ENCODE results near the gene RCCD1.

RCCD1 gene

DNA sequence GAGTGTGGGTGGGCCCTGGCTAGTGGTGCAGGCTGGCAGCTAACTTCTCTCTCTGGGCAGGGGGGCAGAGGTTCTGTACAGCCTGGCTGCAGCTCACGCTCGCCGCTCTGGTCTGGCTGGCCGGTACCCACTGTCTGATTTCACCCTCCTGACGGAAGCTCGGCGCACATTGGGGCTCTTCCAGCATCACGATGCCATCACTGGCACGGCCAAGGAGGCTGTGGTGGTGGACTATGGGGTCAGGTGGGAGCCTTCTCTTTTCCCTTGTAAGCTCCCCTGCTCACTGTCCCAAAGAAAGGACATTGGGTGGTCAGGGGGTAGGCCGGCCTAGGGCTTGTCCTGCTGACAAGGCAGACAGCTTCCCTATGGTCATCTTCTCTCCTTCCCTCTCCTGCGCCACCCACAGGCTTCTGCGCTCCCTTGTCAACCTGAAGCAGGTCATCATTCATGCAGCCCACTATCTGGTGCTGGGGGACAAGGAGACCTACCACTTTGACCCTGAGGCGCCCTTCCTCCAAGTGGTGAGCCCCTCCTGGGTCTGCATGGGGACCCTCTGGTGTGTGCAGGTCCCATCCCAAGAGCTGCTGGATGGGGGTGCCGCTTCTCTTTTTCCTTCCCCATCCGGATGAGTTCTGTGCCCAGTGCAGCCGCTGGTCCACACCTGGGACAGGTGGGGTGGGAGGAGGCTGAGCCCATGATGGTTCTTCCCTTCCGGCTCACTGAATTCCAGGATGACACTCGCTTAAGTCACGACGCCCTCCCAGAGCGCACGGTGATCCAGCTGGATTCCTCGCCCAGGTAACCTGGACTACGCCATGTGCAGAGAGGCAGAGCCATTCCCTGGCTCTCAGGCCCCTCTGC, 44.0 kb upstream of the RCCD1 start:
- Histone ChIP-seq H3K18ac (ENCODE audit: low read length) (no peak overlapping the region), H3K23ac (ENCODE audit: low read length) (no peak overlapping the region), H2AFZ (ENCODE audit: insufficient read depth, low read length, poor library complexity) (no peak overlapping the region), H3K4me2 (ENCODE audit: low read length) (no peak overlapping the region), H2BK5ac (ENCODE audit: low read depth, low read length, poor library complexity) (no peak overlapping the region), H4K8ac (ENCODE audit: low read depth, low read length) (no peak overlapping the region), H3K36me3 (ENCODE audit: control insufficient read depth in 1 of 2, insufficient read depth in 2 of 2, low read length in 2 of 2) (peaks cover 59 to 62% of the 10 kb centered on the region in 2 experiments), H2AK5ac (ENCODE audit: low read length) (no peak overlapping the region), H3K79me1 (ENCODE audit: low read length) (no peaks in the 10 kb centered on the region), H2BK12ac (ENCODE audit: low read length) (no peak overlapping the region), H3K4ac (ENCODE audit: low read depth, low read length) (no peak overlapping the region), H4K12ac (ENCODE audit: low read depth, low read length) (no peak overlapping the region), H3K9ac (ENCODE audit: low read length) (no peak overlapping the region), H3K79me2 (ENCODE audit: control insufficient read depth, insufficient read depth, low read length, poor library complexity) (no peaks in the 10 kb centered on the region), H3K4me3 (ENCODE audit: low read depth, low read length) (no peak overlapping the region), H3K14ac (ENCODE audit: low read length) (no peak overlapping the region), H4K91ac (ENCODE audit: low read depth, low read length) (no peak overlapping the region), H2BK120ac (ENCODE audit: insufficient read depth, low read length, poor library complexity) (no peak overlapping the region), H3K27ac (ENCODE audit: low read depth, low read length) (no peak overlapping the region), H3K27me3 (ENCODE audit: insufficient read depth, low read length) (no peaks in the 10 kb centered on the region), H3K4me1 (ENCODE audit: control insufficient read depth in 1 of 2, insufficient read depth in 2 of 2, low read length in 2 of 2) (no peaks in the 10 kb centered on the region), H3K9me3 (ENCODE audit: insufficient read depth, low read depth, low read length) (no peaks in the 10 kb centered on the region)
- no CpG with 5 or more reads among the region's 24 CpGs for WGBS (ENCODE audit: extremely low coverage, insufficient coverage, insufficient read length)
- DNase-seq, result no peak

- no peak overlapping the region for H2BK5ac ChIP-seq (ENCODE audit: low read depth, low read length, poor library complexity)
- peaks cover 58 to 59% of the 10 kb centered on the region in 2 experiments for H3K36me3 ChIP-seq (ENCODE audit: control insufficient read depth in 1 of 2, insufficient read depth in 2 of 2, low read length in 2 of 2)
- peak overlapping the region; percentile 14 for H3K4me3 ChIP-seq (ENCODE audit: low read depth, low read length)
- no peak overlapping the region for H2BK120ac ChIP-seq (ENCODE audit: insufficient read depth, low read length, poor library complexity)
- H3K9me3 ChIP-seq (ENCODE audit: insufficient read depth, low read depth, low read length), result no peaks in the 10 kb centered on the region
- no peak overlapping the region for H2AK5ac ChIP-seq (ENCODE audit: low read length)
- H3K27ac ChIP-seq (ENCODE audit: low read depth, low read length), result no peak overlapping the region
- H3K79me2 ChIP-seq (ENCODE audit: control insufficient read depth, insufficient read depth, low read length, poor library complexity), result no peaks in the 10 kb centered on the region
- H3K9ac ChIP-seq (ENCODE audit: low read length), result no peak overlapping the region
- DNase-seq, result no peak
- H3K4me1 ChIP-seq (ENCODE audit: control insufficient read depth in 1 of 2, insufficient read depth in 2 of 2, low read length in 2 of 2), result no peaks in the 10 kb centered on the region
- H3K14ac ChIP-seq (ENCODE audit: low read length), result no peak overlapping the region
- H2BK12ac ChIP-seq (ENCODE audit: low read length), result no peak overlapping the region
- no peak overlapping the region for H4K91ac ChIP-seq (ENCODE audit: low read depth, low read length)
- H3K79me1 ChIP-seq (ENCODE audit: low read length), result no peaks in the 10 kb centered on the region
- no peak overlapping the region for H2AFZ ChIP-seq (ENCODE audit: insufficient read depth, low read length, poor library complexity)
- H3K27me3 ChIP-seq (ENCODE audit: insufficient read depth, low read length), result no peaks in the 10 kb centered on the region
- no peak overlapping the region for H3K4ac ChIP-seq (ENCODE audit: low read depth, low read length)
- WGBS (ENCODE audit: extremely low coverage, insufficient coverage, insufficient read length), result no CpG with 5 or more reads among the region's 19 CpGs
- no peak overlapping the region for H3K18ac ChIP-seq (ENCODE audit: low read length)
- H3K4me2 ChIP-seq (ENCODE audit: low read length), result no peak overlapping the region
- H4K8ac ChIP-seq (ENCODE audit: low read depth, low read length), result no peak overlapping the region
- no peak overlapping the region for H3K23ac ChIP-seq (ENCODE audit: low read length)
- no peak overlapping the region for H4K12ac ChIP-seq (ENCODE audit: low read depth, low read length)
Observed at GRCh38 chr15:90911302-90911623, 43.4 kb upstream of the RCCD1 start.

- Histone ChIP-seq H3K4me3 (ENCODE audit: low read depth, low read length) (no peak overlapping the region), H3K23ac (ENCODE audit: low read length) (no peak overlapping the region), H3K4ac (ENCODE audit: low read depth, low read length) (no peak overlapping the region), H4K12ac (ENCODE audit: low read depth, low read length) (no peak overlapping the region), H2BK5ac (ENCODE audit: low read depth, low read length, poor library complexity) (no peak overlapping the region), H2BK12ac (ENCODE audit: low read length) (no peak overlapping the region), H3K4me1 (ENCODE audit: control insufficient read depth in 1 of 2, insufficient read depth in 2 of 2, low read length in 2 of 2) (no peaks in the 10 kb centered on the region), H3K4me2 (ENCODE audit: low read length) (no peak overlapping the region), H2BK120ac (ENCODE audit: insufficient read depth, low read length, poor library complexity) (no peak overlapping the region), H3K18ac (ENCODE audit: low read length) (no peak overlapping the region), H3K79me2 (ENCODE audit: control insufficient read depth, insufficient read depth, low read length, poor library complexity) (no peaks in the 10 kb centered on the region), H4K91ac (ENCODE audit: low read depth, low read length) (no peak overlapping the region), H2AK5ac (ENCODE audit: low read length) (no peak overlapping the region), H3K79me1 (ENCODE audit: low read length) (no peaks in the 10 kb centered on the region), H3K36me3 (ENCODE audit: control insufficient read depth in 1 of 2, insufficient read depth in 2 of 2, low read length in 2 of 2) (peaks cover 53 to 55% of the 10 kb centered on the region in 2 experiments), H3K27ac (ENCODE audit: low read depth, low read length) (no peak overlapping the region), H3K27me3 (ENCODE audit: insufficient read depth, low read length) (no peaks in the 10 kb centered on the region), H4K8ac (ENCODE audit: low read depth, low read length) (no peak overlapping the region), H3K14ac (ENCODE audit: low read length) (no peak overlapping the region), H2AFZ (ENCODE audit: insufficient read depth, low read length, poor library complexity) (no peak overlapping the region), H3K9me3 (ENCODE audit: insufficient read depth, low read depth, low read length) (no peaks in the 10 kb centered on the region), H3K9ac (ENCODE audit: low read length) (no peak overlapping the region)
- no CpG with 5 or more reads among the region's 30 CpGs for WGBS (ENCODE audit: extremely low coverage, insufficient coverage, insufficient read length)
- DNase-seq, result no peak
Observed at GRCh38 chr15:90911906-90912769, 42.5 kb upstream of the RCCD1 start.

DNA sequence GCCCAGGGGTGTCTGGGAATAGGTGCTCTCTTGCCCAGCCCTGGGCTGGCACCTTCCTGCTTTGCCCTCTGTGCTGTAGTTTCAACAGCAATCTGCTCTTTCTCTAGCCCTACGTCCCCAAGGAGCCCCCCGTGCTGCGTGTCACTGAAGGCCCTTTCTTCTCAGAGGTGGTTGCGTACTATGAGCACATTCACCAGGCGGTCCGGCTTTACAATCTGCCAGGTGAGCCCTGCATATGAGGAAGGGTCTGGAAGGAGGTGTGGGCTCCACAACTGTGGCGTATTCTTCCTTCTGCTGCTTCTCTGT, 42.0 kb upstream of the RCCD1 start:
- no peak for DNase-seq
- H2BK12ac ChIP-seq (ENCODE audit: low read length), result no peak overlapping the region
- H4K8ac ChIP-seq (ENCODE audit: low read depth, low read length), result no peak overlapping the region
- H2AFZ ChIP-seq (ENCODE audit: insufficient read depth, low read length, poor library complexity), result no peak overlapping the region
- H2AK5ac ChIP-seq (ENCODE audit: low read length), result no peak overlapping the region
- WGBS (ENCODE audit: extremely low coverage, insufficient coverage, insufficient read length), result no CpG with 5 or more reads among the region's 7 CpGs
- H3K27me3 ChIP-seq (ENCODE audit: insufficient read depth, low read length), result no peaks in the 10 kb centered on the region
- no peaks in the 10 kb centered on the region for H3K4me1 ChIP-seq (ENCODE audit: control insufficient read depth in 1 of 2, insufficient read depth in 2 of 2, low read length in 2 of 2)
- H3K9ac ChIP-seq (ENCODE audit: low read length), result no peak overlapping the region
- no peak overlapping the region for H3K4me2 ChIP-seq (ENCODE audit: low read length)
- no peaks in the 10 kb centered on the region for H3K9me3 ChIP-seq (ENCODE audit: insufficient read depth, low read depth, low read length)
- H3K27ac ChIP-seq (ENCODE audit: low read depth, low read length), result no peak overlapping the region
- no peak overlapping the region for H3K4me3 ChIP-seq (ENCODE audit: low read depth, low read length)
- H3K23ac ChIP-seq (ENCODE audit: low read length), result no peak overlapping the region
- no peaks in the 10 kb centered on the region for H3K79me2 ChIP-seq (ENCODE audit: control insufficient read depth, insufficient read depth, low read length, poor library complexity)
- no peak overlapping the region for H4K12ac ChIP-seq (ENCODE audit: low read depth, low read length)
- no peaks in the 10 kb centered on the region for H3K79me1 ChIP-seq (ENCODE audit: low read length)
- H2BK5ac ChIP-seq (ENCODE audit: low read depth, low read length, poor library complexity), result no peak overlapping the region
- peaks cover 55% of the 10 kb centered on the region in 2 experiments for H3K36me3 ChIP-seq (ENCODE audit: control insufficient read depth in 1 of 2, insufficient read depth in 2 of 2, low read length in 2 of 2)
- no peak overlapping the region for H3K14ac ChIP-seq (ENCODE audit: low read length)
- H4K91ac ChIP-seq (ENCODE audit: low read depth, low read length), result no peak overlapping the region
- no peak overlapping the region for H3K18ac ChIP-seq (ENCODE audit: low read length)
- no peak overlapping the region for H3K4ac ChIP-seq (ENCODE audit: low read depth, low read length)
- no peak overlapping the region for H2BK120ac ChIP-seq (ENCODE audit: insufficient read depth, low read length, poor library complexity)

All from trophoblast cell (in vitro differentiated cells and primary cell).